GM18505 (cell line): ENCODE measurements around the gene SOCS6.

Source experiments
- ATAC-seq: cut with Tn5 transposase; IDR thresholded peaks from one replicate; pipeline ENCODE4 v1.9.1; 2021; ENCODE audit not compliant: unreplicated experiment
- POLR2A ChIP-seq: IDR thresholded peaks from 4 replicates; pipeline ENCODE4 v1.6.1; 2011; ENCODE audit warnings: borderline replicate concordance; ENCODE audit not compliant: insufficient read depth, insufficient read length; ENCODE audit errors: extremely low read depth

SOCS6 gene

GRCh38 chr18:70293166-70293565, 4.3 kb downstream of the SOCS6 start:
- no peak for TF ChIP-seq POLR2A
- ATAC-seq, result no peak

GRCh38 chr18:70294471-70295191, 5.8 kb downstream of the SOCS6 start:
- no peak for ATAC-seq
- TF ChIP-seq POLR2A, result no peak

GRCh38 chr18:70295192-70296188, 6.6 kb downstream of the SOCS6 start:
- no peak for ATAC-seq
- TF ChIP-seq POLR2A, result no peak

GRCh38 chr18:70296289-70296688, 7.4 kb downstream of the SOCS6 start:
- no peak for TF ChIP-seq POLR2A
- no peak for ATAC-seq

- ATAC-seq, result no peak
- no peak for TF ChIP-seq POLR2A
These were observed 7.9 kb downstream of the SOCS6 start for GRCh38 chr18:70296781-70297180.

- no peak for ATAC-seq
- no peak for TF ChIP-seq POLR2A
These were observed 10.5 kb downstream of the SOCS6 start for GRCh38 chr18:70299393-70299792.

- no peak for TF ChIP-seq POLR2A
- ATAC-seq, result no peak
These were observed 12.8 kb downstream of the SOCS6 start for GRCh38 chr18:70301667-70302066.

- no peak for ATAC-seq
- no peak for TF ChIP-seq POLR2A
These were observed 19.9 kb downstream of the SOCS6 start for GRCh38 chr18:70308555-70309294.

GRCh38 chr18:70310560-70311320, 21.9 kb downstream of the SOCS6 start:
- TF ChIP-seq POLR2A, result no peak
- ATAC-seq, result no peak

- no peak for TF ChIP-seq POLR2A
These were observed 22.9 kb downstream of the SOCS6 start for GRCh38 chr18:70311726-70312125.

GRCh38 chr18:70313640-70314039, 24.8 kb downstream of the SOCS6 start:
- no peak for ATAC-seq
- no peak for TF ChIP-seq POLR2A

More at GRCh38 chr18:70311726-70312125, 22.9 kb downstream of the SOCS6 start:
- ATAC-seq, result no peak

GRCh38 chr18:70314151-70314782, 25.4 kb downstream of the SOCS6 start:
- TF ChIP-seq POLR2A, result no peak
- no peak for ATAC-seq

GRCh38 chr18:70319187-70319586, 30.3 kb downstream of the SOCS6 start:
- TF ChIP-seq POLR2A, result no peak
- ATAC-seq, result no peak

- TF ChIP-seq POLR2A, result no peak
- no peak for ATAC-seq
These were observed 32.8 kb downstream of the SOCS6 start for GRCh38 chr18:70321616-70322015.
